ENCODE measurements around the gene SCN1B.

Gene SCN1B

GRCh38 chr19:35080613-35081170 is 50.4 kb downstream of the SCN1B start:
- Histone ChIP-seq H3K4me3 (ENCODE audit: low read length) (no peak overlapping the region), H3K79me2 (ENCODE audit: low read length) (no peaks in the 10 kb centered on the region), H3K9me3 (replicated peaks; ENCODE audit: insufficient read depth, low read length) (no peaks in the 10 kb centered on the region), H3K9ac (ENCODE audit: low read length) (no peak overlapping the region), H4K20me1 (ENCODE audit: insufficient read depth, low read length) (no peaks in the 10 kb centered on the region), H3K4me2 (ENCODE audit: low read depth, low read length) (no peak overlapping the region), H3F3A (ENCODE audit: insufficient read depth, low read length) (no peaks in the 10 kb centered on the region), H2AFZ (ENCODE audit: low read length) (no peak overlapping the region), H3K27me3 (replicated peaks; ENCODE audit: insufficient read depth, low read length) (peaks cover 66% of the 10 kb centered on the region), H3K9me2 (replicated peaks; ENCODE audit: insufficient read depth, low read length) (no peaks in the 10 kb centered on the region), H3K27ac (ENCODE audit: low read length) (no peak overlapping the region), H3K36me3 (replicated peaks; ENCODE audit: insufficient read depth, low read length) (no peaks in the 10 kb centered on the region), H3K4me1 (ENCODE audit: low read length) (no peaks in the 10 kb centered on the region)
- TF ChIP-seq CTCF (IDR thresholded peaks at IDR 0.05; ENCODE audit: low read length): no peak
- no peak for TF ChIP-seq EZH2phosphoT487 (IDR thresholded peaks at IDR 0.05; ENCODE audit: low read length)
- no peak for TF ChIP-seq EZH2 (optimal IDR thresholded peaks at IDR 0.05; ENCODE audit: low read depth, low read length)
- DNase-seq: no peak

GRCh38 chr19:35081201-35081600 is 50.9 kb downstream of the SCN1B start:
- no peak overlapping the region for H3K27ac ChIP-seq (ENCODE audit: low read length)
- H3K4me3 ChIP-seq (ENCODE audit: low read length): no peak overlapping the region
- H4K20me1 ChIP-seq (ENCODE audit: insufficient read depth, low read length): no peaks in the 10 kb centered on the region
- no peaks in the 10 kb centered on the region for H3K79me2 ChIP-seq (ENCODE audit: low read length)
- no peak overlapping the region for H3K9ac ChIP-seq (ENCODE audit: low read length)
- no peak overlapping the region for H3K4me2 ChIP-seq (ENCODE audit: low read depth, low read length)
- no peaks in the 10 kb centered on the region for H3K9me3 ChIP-seq (replicated peaks; ENCODE audit: insufficient read depth, low read length)
- H3K36me3 ChIP-seq (replicated peaks; ENCODE audit: insufficient read depth, low read length): no peaks in the 10 kb centered on the region
- no peaks in the 10 kb centered on the region for H3K4me1 ChIP-seq (ENCODE audit: low read length)
- peaks cover 63% of the 10 kb centered on the region for H3K27me3 ChIP-seq (replicated peaks; ENCODE audit: insufficient read depth, low read length)
- H3F3A ChIP-seq (ENCODE audit: insufficient read depth, low read length): no peaks in the 10 kb centered on the region
- TF ChIP-seq CTCF (IDR thresholded peaks at IDR 0.05; ENCODE audit: low read length) (no peak), EZH2phosphoT487 (IDR thresholded peaks at IDR 0.05; ENCODE audit: low read length) (no peak), EZH2 (optimal IDR thresholded peaks at IDR 0.05; ENCODE audit: low read depth, low read length) (no peak)
- H3K9me2 ChIP-seq (replicated peaks; ENCODE audit: insufficient read depth, low read length): no peaks in the 10 kb centered on the region
- H2AFZ ChIP-seq (ENCODE audit: low read length): no peak overlapping the region
- no peak for DNase-seq

- TF ChIP-seq CTCF (IDR thresholded peaks at IDR 0.05; ENCODE audit: low read length) (no peak), EZH2 (optimal IDR thresholded peaks at IDR 0.05; ENCODE audit: low read depth, low read length) (no peak), EZH2phosphoT487 (IDR thresholded peaks at IDR 0.05; ENCODE audit: low read length) (no peak)
- DNase-seq: no peak
- H3F3A ChIP-seq (ENCODE audit: insufficient read depth, low read length): no peaks in the 10 kb centered on the region
- no peak overlapping the region for H3K4me3 ChIP-seq (ENCODE audit: low read length)
- H3K9me2 ChIP-seq (replicated peaks; ENCODE audit: insufficient read depth, low read length): no peaks in the 10 kb centered on the region
- peaks cover 61% of the 10 kb centered on the region for H3K27me3 ChIP-seq (replicated peaks; ENCODE audit: insufficient read depth, low read length)
- no peak overlapping the region for H3K9ac ChIP-seq (ENCODE audit: low read length)
- no peaks in the 10 kb centered on the region for H3K36me3 ChIP-seq (replicated peaks; ENCODE audit: insufficient read depth, low read length)
- no peak overlapping the region for H2AFZ ChIP-seq (ENCODE audit: low read length)
- no peaks in the 10 kb centered on the region for H3K79me2 ChIP-seq (ENCODE audit: low read length)
- no peak overlapping the region for H3K4me2 ChIP-seq (ENCODE audit: low read depth, low read length)
- H4K20me1 ChIP-seq (ENCODE audit: insufficient read depth, low read length): no peaks in the 10 kb centered on the region
- no peaks in the 10 kb centered on the region for H3K9me3 ChIP-seq (replicated peaks; ENCODE audit: insufficient read depth, low read length)
- H3K4me1 ChIP-seq (ENCODE audit: low read length): no peaks in the 10 kb centered on the region
- no peak overlapping the region for H3K27ac ChIP-seq (ENCODE audit: low read length)
Measured at GRCh38 chr19:35083691-35084508, 53.6 kb downstream of the SCN1B start.
